Measurements from ENCODE around the gene DUSP6. TPM values are rescaled to one million over a fixed set of nuclear protein-coding genes. Genes with fewer than 3 reads are reported as not detected.

Gene DUSP6
- total RNA-seq, 2 donors from 2014 or later: 42.2 to 49.6 TPM

DNA sequence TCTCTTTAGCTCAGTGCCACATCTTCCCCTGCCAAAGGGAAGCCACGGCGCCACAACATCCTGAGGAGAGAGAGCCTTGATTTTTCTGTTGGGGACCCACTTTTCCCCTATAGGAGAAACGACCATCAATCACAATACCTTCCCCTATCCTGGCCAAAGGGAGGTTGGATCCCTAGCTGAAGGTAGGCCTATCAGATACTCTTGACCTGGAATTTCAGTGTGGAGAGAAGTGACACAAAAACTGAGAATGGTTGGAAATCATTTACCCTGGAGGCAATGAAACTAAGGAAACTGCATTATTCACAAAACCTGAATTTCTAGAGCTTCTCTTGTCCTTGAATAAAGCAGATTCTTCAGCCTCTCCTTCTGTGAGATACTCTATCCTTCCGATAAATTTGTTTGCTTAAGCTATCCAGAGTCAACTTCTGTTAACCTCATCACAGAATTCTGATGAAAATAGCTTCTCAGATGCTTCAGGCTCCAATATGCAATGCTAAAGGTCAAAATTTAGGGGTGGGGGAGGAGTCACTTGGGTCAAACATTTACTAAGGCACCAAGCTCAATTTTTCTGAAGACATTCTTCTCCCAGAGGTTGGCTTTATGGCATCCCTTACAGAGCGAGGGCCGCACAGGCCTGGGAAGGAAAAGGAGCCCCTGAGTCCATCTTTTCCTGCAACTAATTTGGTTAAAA is 27.0 kb upstream of the DUSP6 start:
- DNase-seq (ENCODE audit: low spot score): no peak
- intact Hi-C loops (cut with DNase I): no loop called here

DNA sequence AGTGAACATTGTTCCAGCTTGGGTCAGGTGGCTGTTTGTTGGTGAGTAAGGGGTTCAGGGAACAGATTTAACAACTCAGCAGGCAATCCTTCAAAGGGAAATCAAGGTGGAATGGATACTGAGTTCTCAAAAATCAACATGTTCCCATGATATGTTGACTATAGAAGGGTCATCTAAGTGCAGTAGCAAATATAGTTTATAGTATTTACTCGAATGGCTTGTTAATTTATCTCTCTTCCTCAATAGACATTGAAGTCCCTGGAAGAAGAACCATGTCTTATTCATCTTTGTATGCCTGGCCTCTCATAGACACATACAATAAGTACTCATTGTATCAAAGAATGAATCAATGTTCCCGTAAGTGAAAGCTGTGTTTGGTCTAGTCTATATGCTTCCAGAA is 24.5 kb upstream of the DUSP6 start:
- no peak for DNase-seq (ENCODE audit: low spot score)
- intact Hi-C loops (cut with DNase I): no loop called here

DNA sequence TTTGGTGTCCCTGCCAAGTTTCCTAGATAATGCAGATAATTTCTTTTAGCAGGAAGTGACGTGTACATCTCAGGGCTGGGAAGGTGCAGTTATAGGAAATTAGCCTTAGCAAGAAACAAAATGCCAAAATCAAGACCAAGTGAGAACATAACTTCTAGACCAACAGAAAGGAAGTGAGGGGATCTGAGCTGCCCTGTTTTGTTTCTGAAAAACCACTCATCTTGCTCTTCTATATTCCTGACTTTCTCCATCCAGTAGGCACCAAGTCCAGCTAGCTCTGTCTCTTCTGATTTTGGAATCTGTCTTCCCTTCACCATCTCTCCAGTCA is 23.9 kb upstream of the DUSP6 start:
- intact Hi-C loops (cut with DNase I): no loop called here
- DNase-seq (ENCODE audit: low spot score): no peak

DNA sequence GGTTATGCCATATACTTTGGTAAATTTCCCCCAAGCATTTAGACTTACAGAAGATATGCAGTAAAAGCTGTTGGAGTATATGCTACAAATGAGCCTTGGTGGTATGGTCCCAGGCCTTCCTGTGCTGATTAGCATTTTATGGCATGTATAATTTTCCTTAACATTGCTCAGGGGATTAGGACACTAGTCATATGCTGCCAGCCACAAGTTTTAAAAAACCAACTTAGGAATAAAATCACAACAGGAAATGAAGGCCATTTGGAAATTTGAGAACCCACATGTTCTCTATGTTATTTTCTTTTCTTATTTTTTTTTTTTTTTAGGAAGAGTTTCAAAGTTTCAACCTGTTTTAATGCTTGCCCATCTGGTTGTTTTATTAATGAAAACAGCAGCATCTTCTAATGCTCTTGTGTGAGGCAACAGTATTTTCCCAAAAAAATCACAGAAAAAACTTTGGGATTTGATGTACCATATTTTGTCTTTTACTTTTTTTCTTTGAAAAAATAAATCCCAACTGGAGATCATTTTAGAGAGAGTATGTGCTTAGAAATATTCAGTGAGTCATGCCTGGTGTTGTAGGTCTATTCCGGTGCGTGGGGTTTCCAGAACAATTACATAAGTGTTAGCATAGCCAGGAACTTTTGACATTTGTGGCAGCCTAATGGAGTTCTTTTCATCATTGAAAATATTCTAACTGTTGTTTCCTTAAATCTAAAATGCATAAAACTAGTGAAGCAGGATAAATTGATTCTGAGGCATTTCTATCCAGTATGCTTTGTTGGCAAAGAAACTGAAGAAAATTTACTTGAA is 21.7 kb upstream of the DUSP6 start:
- no peak for DNase-seq (ENCODE audit: low spot score)
- intact Hi-C loops (cut with DNase I): no loop called here

DNA sequence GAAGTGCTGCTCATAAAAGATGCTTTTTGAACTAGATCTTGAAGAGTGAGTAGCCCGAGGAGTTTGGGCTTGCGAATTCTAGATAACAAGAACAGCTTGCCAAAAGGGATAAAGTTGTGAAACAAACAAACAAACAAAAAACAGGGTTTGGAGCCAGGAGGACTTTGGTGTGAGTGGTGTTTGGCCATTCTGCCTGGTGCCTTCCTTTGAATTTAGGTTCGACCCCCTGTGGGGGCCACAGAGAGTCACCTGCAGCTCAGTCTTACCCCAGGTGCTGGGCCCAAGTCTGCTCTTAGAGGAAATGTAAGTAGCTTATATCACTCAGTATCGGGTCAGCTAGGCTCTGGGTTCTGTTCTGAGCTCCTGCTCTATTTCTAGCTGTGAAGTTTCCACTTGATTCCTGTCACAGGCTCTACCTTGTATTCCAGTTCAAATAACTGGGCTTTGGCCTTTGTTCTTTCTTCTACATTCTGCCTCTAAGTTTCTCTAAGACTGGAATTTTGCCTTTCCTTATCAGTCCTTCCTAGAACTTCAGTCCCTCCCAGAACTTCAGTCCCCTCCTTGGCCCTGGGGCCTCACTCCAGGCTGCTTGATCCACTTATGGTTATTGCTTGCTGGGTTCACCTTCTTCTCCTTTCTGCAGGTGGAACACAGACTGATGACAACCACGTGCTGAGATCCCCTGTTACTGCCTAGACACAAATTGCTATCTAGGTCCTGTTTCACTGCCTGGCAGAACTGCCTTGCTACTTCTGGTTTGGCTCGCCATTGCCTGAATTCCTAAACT is 20.5 kb upstream of the DUSP6 start:
- DNase-seq (ENCODE audit: low spot score): no peak
- intact Hi-C loops (cut with DNase I): no loop called here

DNA sequence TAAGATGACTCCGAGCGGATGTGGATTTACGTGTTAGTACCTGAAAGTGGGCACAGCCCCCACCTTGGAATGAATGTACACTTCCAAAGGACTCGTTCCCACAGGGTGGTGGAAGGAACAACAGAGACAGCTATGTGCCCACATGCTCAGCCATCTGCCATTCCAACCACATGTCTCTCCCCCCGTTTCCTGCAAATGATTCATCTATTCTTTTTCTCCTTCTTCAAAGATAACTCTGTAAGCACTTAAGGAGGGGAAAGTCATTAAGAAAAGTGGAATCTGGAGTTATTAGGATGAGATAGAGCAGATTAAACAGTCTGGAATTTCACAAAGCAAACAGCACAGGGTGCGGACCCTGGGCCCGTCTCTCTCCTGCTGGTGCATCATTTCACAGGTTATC is 18.5 kb upstream of the DUSP6 start:
- no peak for DNase-seq (ENCODE audit: low spot score)
- intact Hi-C loops (cut with DNase I): no loop called here

DNA sequence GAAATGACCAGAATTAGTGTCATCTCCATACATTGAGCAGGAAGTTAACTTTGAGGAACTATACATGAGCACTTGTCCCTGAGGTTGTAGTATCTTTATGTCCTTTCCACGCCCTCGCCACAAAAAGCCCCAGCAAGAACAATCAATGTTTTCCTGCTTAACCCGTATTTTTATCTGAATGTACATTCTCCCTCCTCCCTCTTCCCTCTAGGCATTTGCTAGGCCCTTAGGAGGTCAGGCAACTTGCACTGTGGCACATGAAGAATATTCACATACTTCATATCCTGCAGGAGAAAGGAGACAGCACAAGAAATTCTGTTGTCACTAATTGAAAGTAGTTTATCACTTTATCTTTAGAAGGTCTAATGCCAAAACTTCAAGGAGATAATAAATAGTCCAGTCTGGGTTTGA is 18.1 kb upstream of the DUSP6 start:
- DNase-seq (ENCODE audit: low spot score): no peak
- intact Hi-C loops (cut with DNase I): no loop called here

DNA sequence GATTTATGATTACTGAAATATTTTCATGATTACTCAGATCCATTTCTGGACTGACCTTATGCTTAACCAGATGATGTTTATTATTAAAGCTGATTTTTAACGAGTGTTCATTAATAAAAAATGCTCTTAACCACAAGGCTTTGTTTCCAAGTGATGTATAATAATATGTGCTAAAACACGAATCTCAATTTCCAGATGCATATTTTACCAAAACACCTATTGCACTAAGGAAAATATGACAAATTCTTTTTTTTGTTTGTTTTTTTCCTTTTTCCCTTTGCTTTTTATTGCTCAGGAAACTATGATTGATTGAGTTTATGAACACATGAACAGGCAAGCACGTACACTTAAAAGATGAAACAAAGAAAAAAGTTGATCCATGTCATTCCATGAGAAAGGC is 16.9 kb upstream of the DUSP6 start:
- intact Hi-C loops (cut with DNase I): no loop called here

DNA sequence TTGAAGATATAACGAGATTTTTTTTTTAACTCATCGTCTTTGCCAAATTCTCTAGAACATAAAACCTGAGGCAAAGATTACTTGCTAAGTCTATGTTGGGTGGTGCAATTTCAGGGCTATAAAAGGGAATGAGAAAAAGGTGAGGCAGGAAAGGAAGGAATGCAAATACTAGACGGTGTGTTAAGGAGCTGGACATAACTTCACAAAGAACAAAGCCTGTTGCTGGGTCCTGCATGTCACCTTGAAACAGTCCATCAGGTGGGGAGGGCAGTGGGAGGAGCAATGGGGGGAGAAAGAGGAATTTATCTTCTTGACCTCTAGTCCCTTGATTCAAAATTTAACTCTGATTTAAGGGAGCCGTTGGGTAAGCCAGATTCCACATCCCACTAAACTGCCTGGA is 16.1 kb upstream of the DUSP6 start:
- no peak for DNase-seq (ENCODE audit: low spot score)
- intact Hi-C loops (cut with DNase I): no loop called here

More for the DNA sequence above, 16.9 kb upstream of the DUSP6 start:
- no peak for DNase-seq (ENCODE audit: low spot score)

DNA sequence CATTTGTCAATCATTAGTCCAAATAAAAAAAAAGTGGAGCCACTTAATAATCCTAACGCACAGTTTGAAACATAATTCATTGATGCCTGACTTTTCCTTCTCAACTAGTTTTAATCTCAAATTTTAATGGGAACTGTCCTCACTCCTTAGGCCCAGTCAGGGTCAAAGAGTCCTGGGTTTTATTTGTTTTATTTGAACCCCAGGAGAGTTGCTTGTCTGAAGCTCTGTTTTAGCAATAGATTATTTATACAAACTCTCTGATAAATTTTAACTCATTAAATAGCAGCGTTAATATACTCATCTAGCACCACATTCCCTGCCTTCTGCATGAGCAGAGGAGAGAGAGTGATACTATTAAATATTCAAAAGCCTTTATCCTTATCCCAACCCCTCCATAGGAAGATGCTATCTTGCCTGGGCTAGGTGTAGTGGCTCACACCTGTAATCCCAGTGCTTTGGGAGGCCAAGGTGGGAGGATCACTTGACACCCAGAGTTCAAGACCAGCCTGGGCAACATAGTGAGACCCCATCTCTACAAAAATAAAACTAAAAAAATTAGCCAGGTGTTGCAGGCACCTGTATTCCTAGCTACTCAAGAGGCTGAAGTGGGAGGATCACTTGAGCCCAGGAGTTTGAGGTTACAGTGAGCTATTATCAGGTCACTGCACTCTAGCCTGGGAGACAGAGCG is 14.5 kb upstream of the DUSP6 start:
- intact Hi-C loops (cut with DNase I): no loop called here
- no peak for DNase-seq (ENCODE audit: low spot score)

DNA sequence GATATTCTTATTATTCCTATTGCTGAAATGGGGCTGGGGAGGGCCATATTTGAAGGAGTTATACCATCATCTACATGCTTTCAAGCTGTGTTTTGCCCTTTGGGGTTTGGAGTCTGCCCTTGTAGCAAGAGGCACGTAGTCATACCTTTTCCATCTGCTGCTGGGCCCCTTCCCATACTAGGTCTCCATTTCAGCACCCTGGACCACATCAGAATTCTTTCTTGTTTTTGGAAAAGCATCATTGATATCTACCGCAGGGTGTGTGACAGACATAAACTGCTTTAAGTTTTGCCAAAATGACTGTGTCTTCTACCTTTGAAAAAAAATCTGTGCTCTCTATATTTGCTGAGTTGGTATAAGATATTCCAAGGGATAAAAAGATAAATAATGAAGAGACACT is 12.3 kb upstream of the DUSP6 start:
- no peak for DNase-seq (ENCODE audit: low spot score)
- intact Hi-C loops (cut with DNase I): no loop called here

DNA sequence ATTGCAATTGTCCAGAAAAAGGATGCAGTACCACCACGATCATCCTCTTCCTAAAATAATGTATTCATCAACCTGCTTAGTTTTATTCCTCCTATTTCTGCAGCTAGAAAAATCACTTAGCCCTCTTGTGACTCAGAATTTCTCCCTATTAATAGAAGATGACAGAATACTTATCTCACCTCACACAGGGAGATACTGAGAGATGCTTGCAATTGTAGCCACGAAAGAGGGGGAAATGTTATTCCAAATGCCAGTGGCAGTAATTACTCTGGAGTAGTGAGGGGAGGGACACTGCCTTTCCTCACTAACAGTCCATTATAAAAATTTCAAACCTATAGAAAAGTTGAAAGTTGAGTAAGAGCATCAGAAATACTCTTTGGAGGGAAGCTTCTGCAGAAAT is 11.8 kb upstream of the DUSP6 start:
- no peak for DNase-seq (ENCODE audit: low spot score)
- intact Hi-C loops (cut with DNase I): no loop called here

DNA sequence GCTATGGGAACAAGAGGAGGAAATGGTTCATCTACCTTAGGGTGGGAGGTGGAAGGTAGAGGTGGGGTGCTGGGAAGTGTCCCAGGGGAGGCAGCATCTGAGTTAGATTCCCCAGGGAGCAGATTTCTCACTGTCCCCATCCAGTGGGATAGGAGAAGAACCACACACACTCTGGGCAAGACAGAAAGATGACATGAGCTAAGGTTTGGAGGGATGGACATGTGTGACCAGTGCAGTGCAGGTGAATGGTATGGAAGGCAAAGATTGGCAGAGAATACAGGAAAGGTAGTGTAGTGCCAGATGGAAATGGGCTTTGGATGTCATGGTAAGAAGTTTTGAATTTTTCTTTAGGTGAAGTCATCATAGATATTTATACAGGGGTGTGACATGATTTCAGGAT is 11.3 kb upstream of the DUSP6 start:
- DNase-seq (ENCODE audit: low spot score): no peak
- intact Hi-C loops (cut with DNase I): no loop called here

DNA sequence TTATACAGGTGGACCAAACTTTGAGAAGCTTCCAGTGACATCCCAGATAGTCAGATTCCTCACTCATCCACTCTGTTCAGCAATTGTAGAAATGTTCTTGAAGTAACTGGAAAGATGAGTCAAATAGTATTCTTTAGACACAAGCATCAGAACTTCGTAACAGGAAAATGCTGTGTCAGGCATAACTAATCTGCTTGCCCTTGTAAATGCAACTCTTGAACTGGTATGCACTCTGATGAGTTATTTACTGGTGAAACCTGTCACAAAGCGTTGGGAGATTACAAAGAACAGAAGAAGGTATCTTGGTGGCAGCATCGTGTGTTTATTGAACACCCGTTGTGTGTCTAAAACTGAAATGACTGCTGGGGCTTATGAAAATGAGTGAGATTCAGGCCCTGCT is 10.8 kb upstream of the DUSP6 start:
- no peak for DNase-seq (ENCODE audit: low spot score)
- intact Hi-C loops (cut with DNase I): no loop called here

DNA sequence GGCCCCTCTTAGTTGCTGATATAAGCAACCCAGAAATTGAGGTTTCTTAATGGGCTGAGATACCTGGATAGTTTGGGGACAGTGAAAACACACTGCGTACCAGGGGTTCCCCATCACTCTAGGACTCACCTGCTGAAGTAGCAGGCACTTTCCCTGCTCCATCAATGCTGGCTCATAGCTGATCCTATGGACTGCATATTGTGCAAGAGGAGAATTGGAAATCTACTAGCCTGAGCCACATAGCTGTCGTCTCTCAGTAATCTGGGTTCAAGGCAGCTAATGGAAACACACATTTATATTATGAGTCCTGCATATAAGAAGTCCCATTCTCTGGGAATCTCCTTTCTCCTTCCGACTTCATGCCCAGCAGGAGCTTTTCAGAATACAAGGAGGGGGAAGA is 7.3 kb upstream of the DUSP6 start:
- intact Hi-C loops (cut with DNase I): loop anchor here in 1 of 2 donors (10.0 kb wide), 1 partner anchor 95 kb away; no protein-coding TSS in a partner anchor
- no peak for DNase-seq (ENCODE audit: low spot score)

DNA sequence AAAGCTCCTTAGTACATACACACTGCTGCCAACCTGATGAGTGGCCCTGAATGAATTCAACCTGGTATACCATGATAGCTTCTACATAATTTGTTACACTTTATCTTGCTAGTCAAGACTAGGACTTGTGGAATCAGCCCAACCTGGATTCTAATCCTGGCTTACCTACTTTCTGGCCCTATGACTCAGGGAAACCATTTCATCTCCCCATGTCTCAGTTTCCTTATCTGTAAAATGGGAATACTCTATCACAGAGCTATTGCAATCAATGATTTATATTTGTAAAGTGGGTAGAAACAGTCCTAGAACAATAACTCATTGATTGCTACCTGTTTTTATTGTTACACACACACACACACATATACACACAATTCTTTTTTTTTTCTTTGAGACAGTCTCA is 6.5 kb upstream of the DUSP6 start:
- intact Hi-C loops (cut with DNase I): loop anchor here in 1 of 2 donors (10.0 kb wide), 1 partner anchor 96 kb away; no protein-coding TSS in a partner anchor
- no peak for DNase-seq (ENCODE audit: low spot score)

DNA sequence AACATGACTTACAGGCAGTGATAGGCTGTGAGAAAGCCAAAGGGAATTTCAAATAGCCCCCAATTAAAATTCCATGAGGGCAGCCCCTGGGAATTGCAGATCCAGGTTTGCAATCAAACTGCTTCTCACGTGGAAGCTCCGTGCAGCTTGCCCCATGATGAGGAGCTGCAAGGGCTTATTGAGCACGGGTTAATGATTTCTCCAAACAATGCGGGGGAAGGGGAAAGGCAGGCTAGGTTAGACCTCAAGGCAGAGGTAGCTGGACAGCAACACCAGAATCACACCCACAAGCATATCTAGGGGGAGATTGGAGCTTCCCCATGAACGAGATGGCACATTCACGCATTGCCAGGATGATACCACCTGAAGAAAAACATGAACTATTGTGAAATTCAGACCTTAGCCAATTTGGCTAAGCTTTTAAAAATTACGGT is 5.0 kb upstream of the DUSP6 start:
- no peak for DNase-seq (ENCODE audit: low spot score)
- intact Hi-C loops (cut with DNase I): loop anchor here in 1 of 2 donors (10.0 kb wide), 1 partner anchor 97 kb away; no protein-coding TSS in a partner anchor

DNA sequence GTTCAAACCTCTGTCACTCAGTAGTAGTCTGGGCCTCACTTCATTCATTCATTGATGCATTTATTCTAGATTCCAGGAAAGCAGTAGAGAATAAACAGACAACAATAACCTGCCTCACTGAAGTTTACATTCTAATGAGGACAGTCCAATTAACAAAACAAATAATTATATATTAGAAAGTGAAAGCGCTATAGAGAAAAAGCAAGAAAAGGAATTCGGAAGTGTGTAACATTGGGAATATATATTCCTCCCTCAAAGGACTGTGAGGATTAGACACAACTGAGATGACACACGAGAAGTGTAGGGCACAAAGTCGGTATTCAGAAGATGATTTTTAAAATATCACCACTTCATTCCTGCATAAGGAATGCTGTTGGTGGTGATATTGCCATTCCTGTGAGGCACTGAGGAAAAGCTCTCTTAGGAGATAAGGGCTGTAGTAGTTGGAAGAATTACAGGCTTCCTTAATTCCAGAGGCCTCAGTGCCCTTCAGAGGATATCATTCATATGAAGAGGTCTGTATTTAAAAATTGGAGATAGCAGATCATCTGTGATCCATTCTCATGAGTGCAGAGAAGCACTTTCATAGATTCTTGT is 3.9 kb upstream of the DUSP6 start:
- intact Hi-C loops (cut with DNase I): loop anchor here in 1 of 2 donors (10.0 kb wide), 1 partner anchor 99 kb away; no protein-coding TSS in a partner anchor
- DNase-seq (ENCODE audit: low spot score): no peak

Measured in posterior vena cava (tissue), 2 donors.